HEK293 (cell line): ENCODE results near the gene DBX1.

ENCODE experiments used
- CTCF ChIA-PET: fragments of 350-600 bp; formaldehyde crosslinking; extraction: SDS; loops from one replicate; lab custom pipeline; 2021; ENCODE audit warnings: antibody characterized with exemption; lab: Yijun Ruan, JAX
- POLR2A ChIA-PET: fragments of 300-600 bp; formaldehyde crosslinking; extraction: SDS; loops from one replicate; lab custom pipeline; 2020; ENCODE audit warnings: antibody characterized with exemption, inconsistent platforms; lab: Yijun Ruan, JAX
- H3K27ac ChIP-seq: fragments of 200-500 bp; sonication (Bioruptor generic); 2 replicates; pipeline ENCODE4 v1.5.1; 2014; ENCODE audit warnings: low read depth, low read length, control low read depth, inconsistent platforms; ENCODE audit errors: extremely low read depth
- H3K36me3 ChIP-seq, 2 experiments: fragments of 200-500 bp in 1 of 2; sonication (Bioruptor generic) in 1 of 2; 1 replicate in 1 of 2; 2 replicates in 1 of 2; pipeline ENCODE4 v1.5.1; 2014 to 2017; ENCODE audit warnings: inconsistent platforms in 2 of 2, low read length in 2 of 2; ENCODE audit not compliant: control insufficient read depth in 2 of 2, insufficient read depth in 1 of 2
- H3K4me1 ChIP-seq: fragments of 200-500 bp; sonication (Bioruptor generic); 2 replicates; pipeline ENCODE4 v1.5.1; 2014; ENCODE audit warnings: mild to moderate bottlenecking, low read length, inconsistent platforms; ENCODE audit not compliant: control insufficient read depth, insufficient read depth
- H3K4me3 ChIP-seq: 2 replicates; pipeline ENCODE4 v1.5.1; 2011; ENCODE audit warnings: low read depth, mild to moderate bottlenecking, control low read depth, low read length, moderate library complexity
- H3K9me3 ChIP-seq: fragments of 200-500 bp; sonication (Bioruptor generic); 2 replicates; pipeline ENCODE4 v1.5.1; 2014; ENCODE audit warnings: low read depth, low read length, inconsistent platforms; ENCODE audit not compliant: control insufficient read depth, insufficient read depth
- GLIS2 ChIP-seq: fragments of 450-650 bp; formaldehyde crosslinking; IDR thresholded peaks from 2 replicates; pipeline ENCODE4 v1.5.1; 2016; ENCODE audit warnings: missing biosample characterization, missing genetic modification characterization
- INSM2 ChIP-seq: fragments of 450-650 bp; formaldehyde crosslinking; IDR thresholded peaks from 2 replicates; pipeline ENCODE4 v1.5.1; 2016; ENCODE audit warnings: missing biosample characterization, missing genetic modification characterization
- KLF1 ChIP-seq: fragments of 450-650 bp; formaldehyde crosslinking; IDR thresholded peaks from 2 replicates; pipeline ENCODE4 v1.5.1; 2016; ENCODE audit warnings: missing biosample characterization, missing genetic modification characterization
- KLF8 ChIP-seq: fragments of 450-650 bp; formaldehyde crosslinking; IDR thresholded peaks from 2 replicates; pipeline ENCODE4 v1.5.1; 2016; ENCODE audit warnings: missing biosample characterization, missing genetic modification characterization
- MEIS1 ChIP-seq: sonication (generic); formaldehyde crosslinking; IDR thresholded peaks from 2 replicates; pipeline ENCODE4 v1.8.1; 2022; ENCODE audit warnings: missing genetic modification reagents, mild to moderate bottlenecking, borderline replicate concordance
- SETDB1 ChIP-seq: IDR thresholded peaks from one replicate; pipeline ENCODE4 v1.6.1; 2017; ENCODE audit warnings: mild to moderate bottlenecking, low read length, moderate library complexity, mixed read lengths; ENCODE audit not compliant: insufficient read length
- SP7 ChIP-seq: fragments of 450-650 bp; formaldehyde crosslinking; IDR thresholded peaks from 2 replicates; pipeline ENCODE4 v1.5.1; 2016; ENCODE audit warnings: missing biosample characterization, missing genetic modification characterization
- TCF7L2 ChIP-seq: IDR thresholded peaks from 2 replicates; pipeline ENCODE4 v1.6.1; 2011; ENCODE audit warnings: low read depth, mild to moderate bottlenecking, inconsistent platforms, low read length, moderate library complexity, borderline replicate concordance
- ZBTB10 ChIP-seq: fragments of 450-650 bp; formaldehyde crosslinking; IDR thresholded peaks from 2 replicates; pipeline ENCODE4 v1.5.1; 2016; ENCODE audit warnings: missing biosample characterization, missing genetic modification characterization
- ZBTB26 ChIP-seq: fragments of 450-650 bp; formaldehyde crosslinking; optimal IDR thresholded peaks from 2 replicates; pipeline ENCODE3; 2016; ENCODE audit warnings: missing biosample characterization, mild to moderate bottlenecking, missing genetic modification characterization
- ZEB2 ChIP-seq: fragments of 450-650 bp; formaldehyde crosslinking; IDR thresholded peaks from 2 replicates; pipeline ENCODE4 v1.5.1; 2016; ENCODE audit warnings: missing biosample characterization, missing genetic modification characterization
- ZIC2 ChIP-seq: fragments of 450-650 bp; formaldehyde crosslinking; IDR thresholded peaks from 2 replicates; pipeline ENCODE4 v1.5.1; 2016; ENCODE audit warnings: missing biosample characterization, missing genetic modification characterization
- ZNF114 ChIP-seq: fragments of 450-650 bp; formaldehyde crosslinking; IDR thresholded peaks from 2 replicates; pipeline ENCODE4 v1.5.0; 2017; ENCODE audit warnings: missing biosample characterization, missing genetic modification characterization
- ZNF121 ChIP-seq: fragments of 450-650 bp; formaldehyde crosslinking; IDR thresholded peaks from 2 replicates; pipeline ENCODE4 v1.5.1; 2016; ENCODE audit warnings: missing biosample characterization, missing genetic modification characterization
- ZNF2 ChIP-seq: fragments of 450-650 bp; formaldehyde crosslinking; IDR thresholded peaks from 2 replicates; pipeline ENCODE4 v1.5.1; 2016; ENCODE audit warnings: missing biosample characterization, missing genetic modification characterization
- ZNF202 ChIP-seq: fragments of 450-650 bp; formaldehyde crosslinking; IDR thresholded peaks from 2 replicates; pipeline ENCODE4 v1.5.1; 2016; ENCODE audit warnings: missing biosample characterization, missing genetic modification characterization, borderline replicate concordance
- ZNF221 ChIP-seq: fragments of 450-650 bp; formaldehyde crosslinking; IDR thresholded peaks from 2 replicates; pipeline ENCODE4 v1.5.1; 2017; ENCODE audit warnings: missing biosample characterization, missing genetic modification characterization, borderline replicate concordance
- ZNF274 ChIP-seq, 2 experiments: fragments of 200-500 bp in 1 of 2; fragments of 450-650 bp in 1 of 2; sonication (Bioruptor generic) in 1 of 2; formaldehyde crosslinking in 1 of 2; IDR thresholded peaks; 2 replicates each; pipeline versions ENCODE4 v1.5.1 to v1.6.1; 2014 to 2016; ENCODE audit warnings: borderline replicate concordance in 1 of 2, inconsistent platforms in 1 of 2, low read length in 1 of 2, missing biosample characterization in 1 of 2, missing genetic modification characterization in 1 of 2
- ZNF394 ChIP-seq: fragments of 450-650 bp; formaldehyde crosslinking; IDR thresholded peaks from 2 replicates; pipeline ENCODE4 v1.5.1; 2016; ENCODE audit warnings: missing biosample characterization, missing genetic modification characterization, mild to moderate bottlenecking, moderate library complexity, borderline replicate concordance
- ZNF513 ChIP-seq: fragments of 450-650 bp; IDR thresholded peaks from 2 replicates; pipeline ENCODE4 v1.5.1; 2018; ENCODE audit warnings: missing biosample characterization, missing genetic modification characterization
- ZNF530 ChIP-seq: fragments of 450-650 bp; formaldehyde crosslinking; IDR thresholded peaks from 2 replicates; pipeline ENCODE4 v1.5.1; 2016; ENCODE audit warnings: low read depth, missing biosample characterization, missing genetic modification characterization
- ZNF548 ChIP-seq: fragments of 450-650 bp; formaldehyde crosslinking; IDR thresholded peaks from 2 replicates; pipeline ENCODE4 v1.5.1; 2016; ENCODE audit warnings: missing biosample characterization, missing genetic modification characterization
- ZNF549 ChIP-seq: fragments of 450-650 bp; IDR thresholded peaks from 2 replicates; pipeline ENCODE4 v1.5.1; 2018; ENCODE audit warnings: missing biosample characterization, missing genetic modification characterization, mild to moderate bottlenecking, inconsistent platforms, moderate library complexity
- ZNF555 ChIP-seq: fragments of 450-650 bp; formaldehyde crosslinking; conservative IDR thresholded peaks from 2 replicates; pipeline ENCODE4 v1.5.1; 2017; ENCODE audit warnings: missing biosample characterization, mild to moderate bottlenecking, missing genetic modification characterization, inconsistent platforms
- ZNF626 ChIP-seq: fragments of 450-650 bp; sonication (Bioruptor Pico); formaldehyde crosslinking; IDR thresholded peaks from 2 replicates; pipeline ENCODE4 v1.5.1; 2018; ENCODE audit warnings: missing biosample characterization, missing genetic modification characterization, inconsistent platforms
- ZNF670 ChIP-seq: fragments of 450-650 bp; formaldehyde crosslinking; IDR thresholded peaks from 2 replicates; pipeline ENCODE4 v1.5.1; 2016; ENCODE audit warnings: missing biosample characterization, missing genetic modification characterization, low read depth
- ZNF830 ChIP-seq: fragments of 450-650 bp; IDR thresholded peaks from 2 replicates; pipeline ENCODE4 v1.5.0; 2018; ENCODE audit warnings: missing biosample characterization, missing genetic modification characterization, low read depth, mild to moderate bottlenecking, moderate library complexity
- TF ChIP-seq, protein P1 (sequence below): fragments of 450-650 bp; formaldehyde crosslinking; IDR thresholded peaks from 2 replicates; pipeline ENCODE4 v1.5.1; 2016; ENCODE audit warnings: missing biosample characterization, missing genetic modification characterization

Gene DBX1

GRCh38 chr11:20208622-20209111 lies 48.4 kb upstream of the DBX1 start (continued):
- TF ChIP-seq ZNF830 (tag by site-specific recombination) (no peak), ZBTB26 (tag by site-specific recombination) (no peak), ZNF274 (IDR thresholded peaks at IDR 0.05; ENCODE audit: low read length) (no peak), ZNF274 (tag by site-specific recombination; IDR thresholded peaks at IDR 0.05; ENCODE audit: borderline replicate concordance) (no peak), ZNF221 (no peak), ZEB2 (tag by site-specific recombination) (no peak), ZNF626 (tag by site-specific recombination) (no peak), GLIS2 (no peak), ZNF670 (no peak), ZNF202 (tag by site-specific recombination) (no peak), ZNF121 (tag by site-specific recombination) (no peak), SP7 (no peak)

- Histone ChIP-seq H3K36me3 (no peaks in the 10 kb centered on the region), H3K27ac (no peak overlapping the region), H3K4me1 (no peaks in the 10 kb centered on the region), H3K4me3 (no peak overlapping the region), H3K9me3 (no peaks in the 10 kb centered on the region)
- CTCF ChIA-PET = no interaction called here
- POLR2A ChIA-PET = no interaction called here
- TF ChIP-seq ZBTB10 (tag by site-specific recombination) (no peak), ZIC2 (tag by site-specific recombination) (no peak), ZNF2 (tag by site-specific recombination) (no peak), ZNF548 (no peak), KLF8 (no peak), MEIS1 (CRISPR knock-in tag) (no peak), ZNF394 (tag by site-specific recombination) (no peak), KLF1 (no peak), ZNF530 (tag by site-specific recombination) (no peak), ZNF114 (no peak), TCF7L2 (no peak), ZNF274 (IDR thresholded peaks at IDR 0.05; ENCODE audit: low read length) (no peak), ZNF274 (tag by site-specific recombination; IDR thresholded peaks at IDR 0.05; ENCODE audit: borderline replicate concordance) (no peak), ZNF513 (no peak), ZNF549 (tag by site-specific recombination) (no peak), INSM2 (tag by site-specific recombination) (no peak), SETDB1 (no peak), ZNF555 (no peak)
- TF ChIP-seq, protein P1, sequence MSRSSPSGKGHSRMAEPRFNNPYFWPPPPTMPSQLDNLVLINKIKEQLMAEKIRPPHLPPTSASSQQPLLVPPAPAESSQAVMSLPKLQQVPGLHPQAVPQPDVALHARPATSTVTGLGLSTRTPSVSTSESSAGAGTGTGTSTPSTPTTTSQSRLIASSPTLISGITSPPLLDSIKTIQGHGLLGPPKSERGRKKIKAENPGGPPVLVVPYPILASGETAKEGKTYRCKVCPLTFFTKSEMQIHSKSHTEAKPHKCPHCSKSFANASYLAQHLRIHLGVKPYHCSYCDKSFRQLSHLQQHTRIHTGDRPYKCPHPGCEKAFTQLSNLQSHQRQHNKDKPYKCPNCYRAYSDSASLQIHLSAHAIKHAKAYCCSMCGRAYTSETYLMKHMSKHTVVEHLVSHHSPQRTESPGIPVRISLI (tag by site-specific recombination) = no peak
These were observed 47.7 kb upstream of the DBX1 start for GRCh38 chr11:20207781-20208621.
